ENCODE data around the gene ELK3.

The ELK3 gene

DNA sequence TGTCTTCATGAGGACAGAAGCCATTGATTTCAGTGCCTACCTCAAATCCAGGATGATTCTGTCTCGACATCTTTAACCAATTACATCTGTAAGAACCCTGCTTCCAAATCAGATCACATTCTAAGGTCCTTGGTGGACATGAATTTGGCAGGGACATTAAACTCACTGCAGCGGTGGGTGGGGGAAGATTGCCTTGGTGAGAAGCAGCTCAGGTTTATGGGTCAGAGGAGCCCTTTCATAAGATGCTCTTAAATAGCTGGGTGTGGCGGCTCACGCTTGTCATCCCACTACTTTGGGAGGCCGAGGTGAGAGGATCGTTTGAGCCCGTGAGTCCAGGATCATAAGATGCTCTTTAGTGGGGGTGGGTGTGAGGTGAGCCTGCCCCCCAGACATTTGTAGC, 42.9 kb downstream of the ELK3 start:
- DNase-seq, result no peak

DNA sequence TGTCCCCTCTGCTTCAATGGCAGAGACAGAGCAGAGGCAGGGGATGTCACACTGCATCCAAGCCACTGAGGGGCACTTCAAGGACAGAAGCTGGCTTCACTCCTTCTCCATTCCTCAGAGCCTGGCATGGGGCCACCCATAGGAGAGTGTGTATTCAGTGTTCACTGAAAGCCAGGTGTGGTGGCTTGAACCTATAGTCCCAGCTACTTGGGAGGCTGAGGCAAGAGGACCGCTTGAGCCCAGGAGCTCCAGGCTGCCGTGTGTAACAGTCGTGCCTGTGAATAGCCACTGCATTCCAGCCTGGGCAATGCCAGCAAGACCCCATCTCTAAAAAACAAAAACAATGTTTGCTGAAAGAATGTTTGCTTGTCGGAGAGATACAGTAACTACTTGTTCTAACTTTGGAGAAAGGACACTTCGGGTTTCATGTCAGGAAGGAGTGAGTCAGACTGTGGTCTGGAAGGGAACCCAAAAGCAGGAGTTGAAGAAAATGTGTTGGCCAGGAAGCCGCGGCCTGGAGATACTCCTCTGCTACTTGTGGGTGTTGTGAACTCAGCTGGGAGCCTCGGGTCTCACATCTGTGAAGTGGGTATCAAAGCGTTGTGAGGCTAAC, 43.4 kb downstream of the ELK3 start:
- peak in 2 of 6 experiments; percentile 5 to 15 for DNase-seq

- no peak for DNase-seq
These were observed 44.3 kb downstream of the ELK3 start for GRCh38 chr12:96238336-96239047.

DNA sequence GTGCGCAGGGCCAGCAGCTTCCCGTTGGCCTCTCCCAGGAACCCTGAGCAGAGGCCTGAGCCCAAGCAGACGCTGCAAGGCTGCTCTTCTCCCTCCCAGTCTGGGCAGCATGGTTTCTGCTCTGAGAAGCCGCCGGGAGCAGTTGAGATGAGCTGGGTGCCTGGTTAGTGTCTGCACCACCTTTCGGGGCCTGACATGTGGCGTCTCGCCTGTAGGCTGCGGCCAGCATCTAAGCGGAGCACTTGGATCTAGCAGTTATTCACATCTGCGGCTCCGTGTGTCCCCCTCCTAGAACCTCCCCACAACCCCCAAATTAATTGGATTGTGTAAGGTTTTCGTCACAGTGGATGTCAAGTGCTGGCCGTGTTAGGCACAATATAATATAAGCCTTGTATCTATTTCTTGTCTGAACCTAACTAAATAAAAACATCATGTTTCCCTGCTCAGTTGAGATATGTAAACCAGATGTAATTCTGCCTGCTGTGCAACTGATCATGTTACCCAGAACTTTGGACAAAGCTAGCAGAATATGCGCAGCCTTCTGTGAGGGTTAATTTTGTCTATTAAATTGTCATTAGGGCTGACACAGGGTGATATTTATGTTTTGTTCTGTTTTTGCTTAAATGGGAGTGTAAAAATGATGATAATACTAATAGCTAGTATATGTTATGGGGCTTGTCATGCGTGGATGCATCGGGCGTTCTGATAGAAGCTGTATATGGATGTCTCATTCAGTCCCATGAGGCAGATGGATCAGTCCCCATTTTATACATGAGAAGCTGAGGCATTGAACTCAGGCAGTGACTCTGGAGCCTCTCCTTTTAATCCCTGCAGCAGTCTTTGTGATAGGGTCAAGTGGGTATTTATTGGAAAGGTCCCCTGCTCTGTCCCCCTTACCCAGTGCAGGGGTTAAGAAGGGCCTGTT, 45.8 kb downstream of the ELK3 start:
- no peak for DNase-seq

DNA sequence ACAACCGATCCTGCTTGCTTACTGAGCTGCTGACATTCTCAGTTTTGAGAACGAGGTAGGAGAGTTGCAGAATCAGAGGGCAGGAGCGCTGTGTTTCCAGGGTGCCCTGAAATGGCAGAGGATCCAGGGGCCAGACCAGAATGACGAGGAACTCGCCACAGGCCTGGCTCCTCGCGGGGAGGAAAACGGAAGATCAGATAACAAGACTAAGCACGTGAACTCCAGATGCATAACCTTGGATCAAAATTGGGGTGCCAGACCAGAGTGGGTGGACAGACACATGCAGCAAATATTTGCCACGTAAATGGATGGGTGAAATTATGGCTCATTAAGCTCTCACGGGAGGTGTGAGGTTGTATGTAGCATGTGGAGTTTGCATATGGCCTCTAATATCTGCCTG, 46.5 kb downstream of the ELK3 start:
- DNase-seq, result no peak

DNA sequence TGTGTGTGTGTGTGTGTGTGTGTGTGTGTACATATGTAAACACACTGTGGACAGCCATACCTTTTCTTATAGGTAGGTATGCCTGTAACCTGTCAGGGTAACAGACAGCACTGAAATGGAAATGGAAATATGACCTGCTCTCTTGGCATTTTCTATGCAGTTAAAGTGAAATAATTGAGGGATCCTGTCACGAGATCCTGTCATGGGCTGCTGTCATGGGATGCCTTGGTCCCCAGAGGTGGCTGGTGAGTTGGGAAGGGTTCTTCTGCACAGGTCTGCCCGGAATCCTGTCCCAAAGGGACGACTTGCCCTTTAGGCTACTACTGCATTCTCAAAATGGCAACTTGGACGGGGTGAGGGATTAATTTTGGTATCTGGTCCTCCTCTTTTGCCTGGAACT, 47.3 kb downstream of the ELK3 start:
- no peak for DNase-seq

- peak; percentile 39 to 80 (median 68) for DNase-seq
These were observed 47.7 kb downstream of the ELK3 start for GRCh38 chr12:96241846-96242256.

GRCh38 chr12:96242597-96242996, 48.4 kb downstream of the ELK3 start:
- DNase-seq, result no peak

GRCh38 chr12:96244826-96245225, 50.7 kb downstream of the ELK3 start:
- DNase-seq, result no peak

DNA sequence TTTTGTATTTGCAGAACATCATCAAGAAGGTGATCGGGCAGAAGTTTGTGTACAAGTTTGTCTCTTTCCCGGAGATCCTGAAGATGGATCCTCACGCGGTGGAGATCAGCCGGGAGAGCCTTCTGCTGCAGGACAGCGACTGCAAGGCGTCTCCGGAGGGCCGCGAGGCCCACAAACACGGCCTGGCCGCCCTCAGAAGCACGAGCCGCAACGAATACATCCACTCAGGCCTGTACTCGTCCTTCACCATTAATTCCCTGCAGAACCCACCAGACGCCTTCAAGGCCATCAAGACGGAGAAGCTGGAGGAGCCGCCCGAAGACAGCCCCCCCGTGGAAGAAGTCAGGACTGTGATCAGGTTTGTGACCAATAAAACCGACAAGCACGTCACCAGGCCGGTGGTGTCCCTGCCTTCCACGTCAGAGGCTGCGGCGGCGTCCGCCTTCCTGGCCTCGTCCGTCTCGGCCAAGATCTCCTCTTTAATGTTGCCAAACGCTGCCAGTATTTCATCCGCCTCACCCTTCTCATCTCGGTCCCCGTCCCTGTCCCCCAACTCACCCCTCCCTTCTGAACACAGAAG, 52.8 kb downstream of the ELK3 start:
- DNase-seq, result no peak

GRCh38 chr12:96247563-96247962, 53.4 kb downstream of the ELK3 start:
- no peak for DNase-seq

DNA sequence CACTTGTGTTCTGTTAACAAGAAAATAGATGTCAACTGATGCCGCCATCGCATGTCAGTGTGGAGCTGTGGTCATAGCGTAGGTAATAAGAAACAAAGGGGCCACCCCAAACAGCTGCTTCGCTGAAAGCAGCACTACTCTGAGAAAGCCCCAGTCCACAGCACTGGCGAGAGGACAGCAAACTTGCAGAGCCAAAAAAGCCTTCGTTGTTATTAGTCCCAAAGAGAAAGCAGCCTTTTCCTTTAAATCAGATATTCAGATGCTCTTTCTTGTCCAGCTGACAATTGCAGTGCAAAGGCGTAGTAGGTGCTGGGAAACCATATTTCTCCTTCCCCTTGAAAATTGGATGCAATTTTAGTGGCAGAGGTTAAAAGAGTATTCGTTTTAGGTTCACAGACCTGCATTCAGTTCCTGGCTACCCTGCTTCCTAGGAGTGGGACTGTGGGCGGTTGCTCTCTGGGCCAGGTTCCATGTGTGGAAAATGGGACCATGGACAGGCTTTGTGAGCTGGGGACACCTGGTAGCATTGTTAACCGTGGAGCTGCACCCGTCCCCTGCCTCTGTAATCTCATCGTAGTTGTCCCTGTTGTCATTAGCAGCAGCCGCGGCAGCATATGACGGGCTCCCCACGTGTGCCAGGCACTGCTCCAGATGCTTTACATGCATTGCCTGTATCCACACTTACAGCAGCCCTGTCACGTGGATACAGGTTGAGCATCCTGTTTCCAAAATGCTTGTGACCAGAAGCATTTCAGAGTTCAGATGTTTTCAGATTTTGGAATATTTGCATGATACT, 54.2 kb downstream of the ELK3 start:
- no peak for DNase-seq

DNA sequence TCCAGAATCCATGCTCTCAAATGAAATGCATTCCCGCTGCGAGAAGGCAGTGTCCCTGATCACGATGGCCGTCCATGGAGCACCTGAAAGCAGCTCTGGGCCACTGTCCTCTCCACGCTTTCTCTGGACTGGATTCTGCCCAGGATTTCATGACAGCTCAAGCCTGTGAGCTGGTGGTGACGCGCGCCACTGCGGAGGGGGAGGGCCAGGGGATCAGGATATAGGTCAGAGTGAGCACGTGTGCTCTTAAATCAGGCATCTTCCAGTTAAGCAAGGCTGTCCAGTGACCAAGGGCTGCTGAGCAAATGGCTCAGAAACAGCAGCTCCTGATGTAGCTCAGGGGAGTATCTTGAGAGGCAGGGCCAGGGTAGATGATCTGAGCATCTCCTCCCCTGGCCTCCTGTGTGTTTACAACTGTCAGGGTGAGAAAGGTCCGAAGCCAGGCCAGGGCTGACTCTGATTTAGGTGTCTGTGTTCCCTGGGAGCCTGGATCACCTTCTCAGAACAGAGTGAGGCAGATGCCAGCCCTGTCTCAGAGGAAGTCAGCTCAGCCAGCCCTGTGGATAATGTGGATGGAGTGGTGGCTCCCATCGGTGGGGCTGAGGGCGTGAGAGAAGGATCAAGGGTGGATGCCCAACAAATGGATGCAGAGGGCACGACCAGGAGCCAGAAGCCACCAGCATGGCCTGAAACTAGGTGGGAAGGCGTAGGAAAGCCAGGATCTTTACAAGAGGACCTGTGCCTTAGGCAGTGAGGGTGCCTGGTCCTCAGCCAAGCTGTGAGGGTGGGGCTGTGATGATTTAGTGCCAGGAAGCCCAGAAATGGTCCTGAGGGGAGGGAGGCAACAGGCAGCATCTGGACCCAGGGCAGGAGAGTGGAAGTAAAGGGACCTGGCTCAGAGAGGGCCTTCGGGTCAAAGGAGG, 55.3 kb downstream of the ELK3 start:
- DNase-seq, result no peak

- DNase-seq, result no peak
These were observed 56.0 kb downstream of the ELK3 start for GRCh38 chr12:96250119-96250685.

- DNase-seq, result no peak
These were observed 60.9 kb downstream of the ELK3 start for GRCh38 chr12:96255077-96255476.

DNA sequence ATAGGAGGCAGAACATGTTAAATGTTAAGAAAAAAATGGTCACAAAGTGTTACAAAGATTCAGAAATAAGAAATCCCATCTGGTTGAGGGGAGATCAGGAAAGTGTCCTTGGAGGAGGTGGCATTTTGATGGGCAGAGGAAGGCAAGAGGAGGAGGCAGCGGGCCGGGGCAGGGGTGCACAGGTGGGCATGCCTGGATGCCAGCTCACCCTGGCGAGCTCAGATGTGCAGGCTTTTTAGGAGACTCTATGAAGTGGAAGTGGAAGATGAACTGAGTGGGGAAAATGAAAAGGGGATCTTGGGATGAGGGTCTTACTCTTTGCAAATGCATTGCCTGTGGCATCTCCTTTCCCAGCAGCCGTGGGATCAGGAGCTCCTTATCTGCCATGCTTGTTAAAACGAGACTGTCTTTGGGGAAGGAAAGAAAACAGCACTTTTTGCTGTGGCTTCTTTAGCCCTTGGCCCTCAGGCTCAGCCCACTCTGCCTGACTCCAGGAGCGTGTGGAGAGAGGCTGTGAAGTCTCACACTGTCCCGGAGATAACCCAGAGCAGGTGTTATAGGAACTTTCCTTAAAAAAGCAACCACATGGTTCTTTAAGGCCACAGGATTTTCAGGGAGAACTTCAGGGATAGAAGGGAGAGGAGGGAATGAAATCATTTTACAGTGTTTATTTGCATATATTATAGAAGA, 62.6 kb downstream of the ELK3 start:
- DNase-seq, result peak in 1 of 6 experiments; percentile 8

- DNase-seq, result no peak
These were observed 63.5 kb downstream of the ELK3 start for GRCh38 chr12:96257550-96258103.

- peak in 2 of 6 experiments; percentile 6 to 17 for DNase-seq
These were observed 64.2 kb downstream of the ELK3 start for GRCh38 chr12:96258104-96258961.

GRCh38 chr12:96260231-96260630, 66.1 kb downstream of the ELK3 start:
- no peak for DNase-seq
